SU-DHL-6 (cell line): ENCODE data around the gene FGD5.

Experiments
- H2AFZ ChIP-seq: fragments of 200-600 bp; sonication (generic); 2 replicates; pipeline ENCODE4 v1.6.1; 2014; ENCODE audit warnings: low read depth, mild to moderate bottlenecking, moderate library complexity, mixed read lengths, antibody characterized with exemption, low read length; ENCODE audit not compliant: severe bottlenecking
- H3F3A ChIP-seq: fragments of 200-600 bp; shearing (Covaris generic); 2 replicates; pipeline ENCODE4 v1.6.0; 2016; ENCODE audit warnings: antibody characterized with exemption, mild to moderate bottlenecking; ENCODE audit not compliant: insufficient read depth
- H3K27ac ChIP-seq: fragments of 200-600 bp; sonication (generic); 2 replicates; pipeline ENCODE4 v1.5.1; 2016; ENCODE audit warnings: low read depth, mild to moderate bottlenecking, low read length, moderate library complexity, mixed read lengths
- H3K27me3 ChIP-seq: fragments of 200-600 bp; sonication (generic), shearing (Covaris generic); 2 replicates; pipeline ENCODE4 v1.6.0; 2014; ENCODE audit warnings: mild to moderate bottlenecking, low read length
- H3K36me3 ChIP-seq: fragments of 200-600 bp; sonication (generic); 2 replicates; pipeline ENCODE4 v1.6.1; 2014; ENCODE audit warnings: mild to moderate bottlenecking, low read length, mixed read lengths
- H3K4me2 ChIP-seq: fragments of 300-600, 200-600 bp; shearing (Covaris generic), sonication (generic); 2 replicates; pipeline ENCODE4 v1.6.0; 2014; ENCODE audit warnings: low read length, low read depth, mild to moderate bottlenecking; ENCODE audit not compliant: poor library complexity, severe bottlenecking
- H3K4me3 ChIP-seq: fragments of 200-600 bp; sonication (generic); 2 replicates; pipeline ENCODE4 v1.5.1; 2014; ENCODE audit warnings: antibody characterized with exemption, low read length, mild to moderate bottlenecking, mixed read lengths; ENCODE audit not compliant: insufficient read depth, poor library complexity, severe bottlenecking
- H3K79me2 ChIP-seq: fragments of 200-600 bp; sonication (generic); 2 replicates; pipeline ENCODE4 v1.6.1; 2014; ENCODE audit warnings: mild to moderate bottlenecking, low read length, moderate library complexity; ENCODE audit not compliant: insufficient read depth
- H3K9ac ChIP-seq: fragments of 200-600 bp; sonication (generic); 2 replicates; pipeline ENCODE4 v1.7.0; 2014; ENCODE audit warnings: mild to moderate bottlenecking, low read length
- H3K9me2 ChIP-seq: fragments of 200-600 bp; sonication (generic); replicated peaks from 2 replicates; pipeline ENCODE4 v1.6.1; 2014; ENCODE audit warnings: low read length; ENCODE audit not compliant: insufficient read depth
- H3K9me3 ChIP-seq: fragments of 200-600 bp; sonication (generic); 2 replicates; pipeline ENCODE4 v1.6.1; 2014; ENCODE audit warnings: low read length, mixed read lengths; ENCODE audit not compliant: insufficient read depth
- H4K20me1 ChIP-seq: fragments of 200-600 bp; sonication (generic); 2 replicates; pipeline ENCODE4 v1.6.1; 2014; ENCODE audit warnings: low read depth, mild to moderate bottlenecking, antibody characterized with exemption, low read length, moderate library complexity, mixed read lengths
- CTCF ChIP-seq: fragments of 200-600 bp; sonication (generic); IDR thresholded peaks from one replicate; pipeline ENCODE4 v1.5.1; 2017; ENCODE audit warnings: antibody characterized with exemption, mild to moderate bottlenecking, low read length, moderate library complexity; ENCODE audit not compliant: insufficient read depth, poor library complexity, severe bottlenecking
- EZH2phosphoT487 ChIP-seq: fragments of 200-600 bp; sonication (generic), shearing (Covaris generic); conservative IDR thresholded peaks from 2 replicates; pipeline ENCODE4 v1.6.1; 2018; ENCODE audit warnings: mild to moderate bottlenecking, antibody characterized with exemption, low read length, moderate library complexity, mixed read lengths

The FGD5 gene

GRCh38 chr3:14773691-14774128 lies 45.1 kb upstream of the FGD5 start:
- no peaks in the 10 kb centered on the region for H3K9me2 ChIP-seq
- no peak overlapping the region for H2AFZ ChIP-seq
- no peaks in the 10 kb centered on the region for H4K20me1 ChIP-seq
- H3K4me2 ChIP-seq: no peak overlapping the region
- H3K9ac ChIP-seq: no peak overlapping the region
- H3F3A ChIP-seq: peaks cover 8% of the 10 kb centered on the region; the same call in 1 of the 2 replicates
- no peaks in the 10 kb centered on the region for H3K27me3 ChIP-seq
- H3K9me3 ChIP-seq: no peaks in the 10 kb centered on the region
- H3K36me3 ChIP-seq: peaks cover 3% of the 10 kb centered on the region; the same call in 1 of the 2 replicates
- no peak overlapping the region for H3K27ac ChIP-seq
- no peak overlapping the region for H3K4me3 ChIP-seq
- no peaks in the 10 kb centered on the region for H3K79me2 ChIP-seq
- TF ChIP-seq EZH2phosphoT487 (no peak), CTCF (no peak)

- peaks cover 8% of the 10 kb centered on the region; the same call in 1 of the 2 replicates for H3F3A ChIP-seq
- no peaks in the 10 kb centered on the region for H3K79me2 ChIP-seq
- H3K27ac ChIP-seq: no peak overlapping the region
- H3K9me2 ChIP-seq: no peaks in the 10 kb centered on the region
- H3K9me3 ChIP-seq: no peaks in the 10 kb centered on the region
- no peak overlapping the region for H2AFZ ChIP-seq
- no peaks in the 10 kb centered on the region for H4K20me1 ChIP-seq
- H3K4me2 ChIP-seq: no peak overlapping the region
- H3K9ac ChIP-seq: no peak overlapping the region
- H3K36me3 ChIP-seq: peaks cover 9% of the 10 kb centered on the region
- H3K27me3 ChIP-seq: no peaks in the 10 kb centered on the region
- no peak for TF ChIP-seq CTCF
- TF ChIP-seq EZH2phosphoT487: no peak
- no peak overlapping the region for H3K4me3 ChIP-seq
These were observed 44.3 kb upstream of the FGD5 start for GRCh38 chr3:14774431-14774830.

- H3K9me3 ChIP-seq: no peaks in the 10 kb centered on the region
These were observed 43.8 kb upstream of the FGD5 start for GRCh38 chr3:14775011-14775410.

More at GRCh38 chr3:14775011-14775410, 43.8 kb upstream of the FGD5 start:
- Histone ChIP-seq H3K27ac (no peak overlapping the region), H3K36me3 (peaks cover 13% of the 10 kb centered on the region), H3K9me2 (no peaks in the 10 kb centered on the region), H3K79me2 (no peaks in the 10 kb centered on the region), H3K27me3 (no peaks in the 10 kb centered on the region), H3K4me2 (no peak overlapping the region), H3F3A (peaks cover 9% of the 10 kb centered on the region; the same call in 1 of the 2 replicates), H3K4me3 (no peak overlapping the region), H2AFZ (no peak overlapping the region), H4K20me1 (no peaks in the 10 kb centered on the region), H3K9ac (no peak overlapping the region)
- TF ChIP-seq EZH2phosphoT487 (no peak), CTCF (no peak)
